ENCODE results near the gene ARSG.

The ARSG gene

GRCh38 chr17:68440526-68440925, 149.2 kb downstream of the ARSG start:
- Histone ChIP-seq H3K9me3 (ENCODE audit: insufficient read depth, low read length) (no peaks in the 10 kb centered on the region), H3K27ac (ENCODE audit: low read depth, low read length) (no peak overlapping the region), H3F3A (ENCODE audit: insufficient read depth) (0 out of 2 replicates have a peak, but pooled peaks cover 5% of the 10 kb centered on the region), H3K36me3 (ENCODE audit: low read length) (no peaks in the 10 kb centered on the region), H3K4me3 (ENCODE audit: insufficient read depth, low read length, poor library complexity, severe bottlenecking) (no peak overlapping the region), H3K79me2 (ENCODE audit: insufficient read depth, low read length) (no peaks in the 10 kb centered on the region), H3K9ac (ENCODE audit: low read length) (no peak overlapping the region), H2AFZ (ENCODE audit: low read depth, low read length, severe bottlenecking) (no peak overlapping the region), H3K4me2 (ENCODE audit: low read depth, low read length, poor library complexity, severe bottlenecking) (no peak overlapping the region), H4K20me1 (ENCODE audit: low read depth, low read length) (no peaks in the 10 kb centered on the region), H3K27me3 (ENCODE audit: low read length) (no peaks in the 10 kb centered on the region), H3K9me2 (replicated peaks; ENCODE audit: insufficient read depth, low read length) (no peaks in the 10 kb centered on the region)
- TF ChIP-seq, protein P1, sequence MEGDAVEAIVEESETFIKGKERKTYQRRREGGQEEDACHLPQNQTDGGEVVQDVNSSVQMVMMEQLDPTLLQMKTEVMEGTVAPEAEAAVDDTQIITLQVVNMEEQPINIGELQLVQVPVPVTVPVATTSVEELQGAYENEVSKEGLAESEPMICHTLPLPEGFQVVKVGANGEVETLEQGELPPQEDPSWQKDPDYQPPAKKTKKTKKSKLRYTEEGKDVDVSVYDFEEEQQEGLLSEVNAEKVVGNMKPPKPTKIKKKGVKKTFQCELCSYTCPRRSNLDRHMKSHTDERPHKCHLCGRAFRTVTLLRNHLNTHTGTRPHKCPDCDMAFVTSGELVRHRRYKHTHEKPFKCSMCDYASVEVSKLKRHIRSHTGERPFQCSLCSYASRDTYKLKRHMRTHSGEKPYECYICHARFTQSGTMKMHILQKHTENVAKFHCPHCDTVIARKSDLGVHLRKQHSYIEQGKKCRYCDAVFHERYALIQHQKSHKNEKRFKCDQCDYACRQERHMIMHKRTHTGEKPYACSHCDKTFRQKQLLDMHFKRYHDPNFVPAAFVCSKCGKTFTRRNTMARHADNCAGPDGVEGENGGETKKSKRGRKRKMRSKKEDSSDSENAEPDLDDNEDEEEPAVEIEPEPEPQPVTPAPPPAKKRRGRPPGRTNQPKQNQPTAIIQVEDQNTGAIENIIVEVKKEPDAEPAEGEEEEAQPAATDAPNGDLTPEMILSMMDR (IDR thresholded peaks at IDR 0.05; ENCODE audit: insufficient read depth, low read length, poor library complexity, severe bottlenecking), result no peak
- no peak for TF ChIP-seq EZH2phosphoT487 (conservative IDR thresholded peaks at IDR 0.05; ENCODE audit: low read length)

GRCh38 chr17:68441070-68441770, 149.9 kb downstream of the ARSG start:
- Histone ChIP-seq H2AFZ (ENCODE audit: low read depth, low read length, severe bottlenecking) (no peak overlapping the region), H3K4me3 (ENCODE audit: insufficient read depth, low read length, poor library complexity, severe bottlenecking) (no peak overlapping the region), H3K9me2 (replicated peaks; ENCODE audit: insufficient read depth, low read length) (no peaks in the 10 kb centered on the region), H3K27me3 (ENCODE audit: low read length) (no peaks in the 10 kb centered on the region), H3F3A (ENCODE audit: insufficient read depth) (0 out of 2 replicates have a peak, but pooled peaks cover 5% of the 10 kb centered on the region), H3K9ac (ENCODE audit: low read length) (no peak overlapping the region), H3K4me2 (ENCODE audit: low read depth, low read length, poor library complexity, severe bottlenecking) (no peak overlapping the region), H3K36me3 (ENCODE audit: low read length) (no peaks in the 10 kb centered on the region), H3K9me3 (ENCODE audit: insufficient read depth, low read length) (no peaks in the 10 kb centered on the region), H4K20me1 (ENCODE audit: low read depth, low read length) (no peaks in the 10 kb centered on the region), H3K79me2 (ENCODE audit: insufficient read depth, low read length) (no peaks in the 10 kb centered on the region), H3K27ac (ENCODE audit: low read depth, low read length) (no peak overlapping the region)
- TF ChIP-seq, protein P1 (IDR thresholded peaks at IDR 0.05; ENCODE audit: insufficient read depth, low read length, poor library complexity, severe bottlenecking), result no peak
- no peak for TF ChIP-seq EZH2phosphoT487 (conservative IDR thresholded peaks at IDR 0.05; ENCODE audit: low read length)

DNA sequence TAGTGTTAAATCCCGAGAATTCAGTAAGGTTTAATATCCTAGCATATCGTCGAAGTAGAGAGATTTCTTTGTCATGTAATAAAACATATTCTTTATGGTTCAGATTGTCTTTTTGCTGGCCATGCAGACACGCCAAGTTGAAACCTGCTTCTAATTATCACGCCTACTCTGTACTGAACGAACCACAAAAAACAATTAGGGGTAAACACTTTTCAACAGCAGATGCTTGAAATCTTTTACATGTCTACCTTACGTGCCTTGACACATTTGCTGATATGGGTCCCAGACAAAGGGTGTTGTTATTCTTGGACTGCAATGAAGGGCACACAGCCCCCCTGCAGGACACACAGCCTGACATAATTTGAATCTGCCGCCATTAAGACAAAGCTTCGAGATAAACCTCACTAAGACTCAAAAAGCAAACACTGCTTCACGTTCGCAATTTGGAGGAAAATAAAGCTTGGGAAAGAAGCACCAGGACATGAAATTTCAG, 152.7 kb downstream of the ARSG start:
- no peaks in the 10 kb centered on the region for H3K9me2 ChIP-seq (replicated peaks; ENCODE audit: insufficient read depth, low read length)
- H4K20me1 ChIP-seq (ENCODE audit: low read depth, low read length), result no peaks in the 10 kb centered on the region
- no peak overlapping the region for H3K4me2 ChIP-seq (ENCODE audit: low read depth, low read length, poor library complexity, severe bottlenecking)
- H3K79me2 ChIP-seq (ENCODE audit: insufficient read depth, low read length), result no peaks in the 10 kb centered on the region
- TF ChIP-seq, protein P1 (IDR thresholded peaks at IDR 0.05; ENCODE audit: insufficient read depth, low read length, poor library complexity, severe bottlenecking), result no peak
- no peak for TF ChIP-seq EZH2phosphoT487 (conservative IDR thresholded peaks at IDR 0.05; ENCODE audit: low read length)
- H3F3A ChIP-seq (ENCODE audit: insufficient read depth), result 0 out of 2 replicates have a peak, but pooled peaks cover 5% of the 10 kb centered on the region
- no peaks in the 10 kb centered on the region for H3K27me3 ChIP-seq (ENCODE audit: low read length)
- no peaks in the 10 kb centered on the region for H3K9me3 ChIP-seq (ENCODE audit: insufficient read depth, low read length)
- H3K36me3 ChIP-seq (ENCODE audit: low read length), result no peaks in the 10 kb centered on the region
- H3K9ac ChIP-seq (ENCODE audit: low read length), result no peak overlapping the region
- H3K27ac ChIP-seq (ENCODE audit: low read depth, low read length), result no peak overlapping the region
- H2AFZ ChIP-seq (ENCODE audit: low read depth, low read length, severe bottlenecking), result no peak overlapping the region
- H3K4me3 ChIP-seq (ENCODE audit: insufficient read depth, low read length, poor library complexity, severe bottlenecking), result no peak overlapping the region

Data from SU-DHL-6 (cell line).